HCT116 (cell line): Measurements from ENCODE around the gene EPHB2. TPM values are rescaled to one million over a fixed set of nuclear protein-coding genes. Genes with fewer than 3 reads are reported as not detected.

Experiments
- ATAC-seq: fragments of 200-7000 bp; cut with Tn5 transposase; 2 replicates; pipeline ENCODE4 v1.9.1; 2020; ENCODE audit warnings: mild to moderate bottlenecking, moderate library complexity
- BruUV-seq: library from RNA; stranded (reverse); fragments of 400-500 nt; replicated peaks from 2 replicates; lab custom pipeline; 2021; lab: Mats Ljungman, UMichigan
- CTCF ChIA-PET: fragments of 300-600 bp; sonication (Branson Sonifier 250); formaldehyde crosslinking; loops from one replicate; lab custom pipeline; 2021; ENCODE audit warnings: antibody characterized with exemption; lab: Charles Lee
- POLR2A ChIA-PET: fragments of 300-600, 350-600 bp; sonication (Branson Sonifier 250); formaldehyde crosslinking; loops from one replicate; lab custom pipeline; 2021; ENCODE audit warnings: antibody characterized with exemption; lab: Charles Lee
- RAD21 ChIA-PET, 2 experiments: fragments of 300-600 bp; sonication (Branson Sonifier 250); formaldehyde crosslinking; loops; one replicate each; lab custom pipeline; 2023; ENCODE audit warnings: low total read pairs in 2 of 2; ENCODE audit not compliant: uncharacterized antibody in 2 of 2, unreplicated experiment in 2 of 2, low non-redundant PET in 1 of 2; lab: Charles Lee
- DNase-seq: peaks from one replicate; pipeline ENCODE4 v3.0.0-alpha.2; 2010; ENCODE audit warnings: low read depth, low spot score
- H2AFZ ChIP-seq: fragments of 200-600 bp; shearing (Covaris generic), sonication (generic); 2 replicates; pipeline ENCODE4 v1.6.1; 2017; ENCODE audit warnings: low read depth, mixed run types, mixed read lengths, antibody characterized with exemption, low read length; ENCODE audit not compliant: poor library complexity, severe bottlenecking
- H3K27ac ChIP-seq: 2 replicates; pipeline ENCODE4 v1.5.1; 2012; ENCODE audit warnings: low read depth, low read length
- H3K27me3 ChIP-seq: fragments of 200-600 bp; sonication (generic); 2 replicates; pipeline ENCODE4 v1.6.1; 2016; ENCODE audit warnings: mixed run types, low read length, mixed read lengths; ENCODE audit not compliant: insufficient read depth
- H3K36me3 ChIP-seq, 2 experiments: fragments of 200-500 bp in 1 of 2; fragments of 200-600 bp in 1 of 2; sonication (Bioruptor generic) in 1 of 2; sonication (generic) in 1 of 2; 2 replicates each; pipeline versions ENCODE4 v1.5.1 to v1.6.1; 2014 to 2016; ENCODE audit warnings: low read length in 2 of 2, inconsistent platforms in 1 of 2, mixed read lengths in 1 of 2, mixed run types in 1 of 2; ENCODE audit not compliant: insufficient read depth in 2 of 2, control insufficient read depth in 1 of 2
- H3K4me1 ChIP-seq, 2 experiments: fragments of 200-600 bp in 1 of 2; sonication (generic) in 1 of 2; 2 replicates each; pipeline versions ENCODE4 v1.5.1 to v1.6.1; 2012 to 2017; ENCODE audit warnings: low read length in 2 of 2, inconsistent platforms in 1 of 2, mild to moderate bottlenecking in 1 of 2, mixed read lengths in 1 of 2, mixed run types in 1 of 2, moderate library complexity in 1 of 2; ENCODE audit not compliant: insufficient read depth in 2 of 2, control insufficient read depth in 1 of 2
- H3K4me2 ChIP-seq: fragments of 200-600 bp; sonication (generic); 2 replicates; pipeline ENCODE4 v1.6.1; 2017; ENCODE audit warnings: mixed run types, low read length, mixed read lengths
- H3K4me3 ChIP-seq, 2 experiments: fragments of 200-600 bp in 1 of 2; sonication (generic) in 1 of 2; replicated peaks in 1 of 2; 2 replicates each; pipeline ENCODE4 v1.5.1; 2011 to 2016; ENCODE audit warnings: low read length in 2 of 2, control low read depth in 1 of 2, low read depth in 1 of 2, mild to moderate bottlenecking in 1 of 2, mixed read lengths in 1 of 2, mixed run types in 1 of 2
- H3K79me2 ChIP-seq: fragments of 200-600 bp; sonication (generic); 2 replicates; pipeline ENCODE4 v1.6.1; 2017; ENCODE audit warnings: mild to moderate bottlenecking, mixed run types, low read length, moderate library complexity, mixed read lengths; ENCODE audit not compliant: insufficient read depth
- H3K9ac ChIP-seq: fragments of 200-600 bp; sonication (generic); 2 replicates; pipeline ENCODE4 v1.6.1; 2016; ENCODE audit warnings: low read length, mixed read lengths
- H3K9me2 ChIP-seq: fragments of 200-600 bp; sonication (generic), shearing (Covaris generic); 2 replicates; pipeline ENCODE4 v1.6.1; 2017; ENCODE audit warnings: mixed run types, mild to moderate bottlenecking, moderate library complexity; ENCODE audit not compliant: insufficient read depth
- H3K9me3 ChIP-seq, 2 experiments: fragments of 200-500 bp in 1 of 2; fragments of 200-600 bp in 1 of 2; sonication (Bioruptor generic) in 1 of 2; sonication (generic) in 1 of 2; 2 replicates each; pipeline ENCODE4 v1.6.1; 2014 to 2017; ENCODE audit warnings: low read length in 2 of 2, mixed read lengths in 2 of 2, inconsistent platforms in 1 of 2, low read depth in 1 of 2, mild to moderate bottlenecking in 1 of 2, mixed run types in 1 of 2, moderate library complexity in 1 of 2; ENCODE audit not compliant: control insufficient read depth in 1 of 2, insufficient read depth in 1 of 2
- H4K20me1 ChIP-seq: fragments of 200-600 bp; sonication (generic), shearing (Covaris generic); 2 replicates; pipeline ENCODE4 v1.6.1; 2017; ENCODE audit warnings: mixed run types, mild to moderate bottlenecking, moderate library complexity; ENCODE audit not compliant: insufficient read depth
- CBX3 ChIP-seq: IDR thresholded peaks from 2 replicates; pipeline ENCODE4 v1.6.1; 2012; ENCODE audit warnings: low read depth
- EZH2 ChIP-seq: fragments of 200-600 bp; sonication (generic); IDR thresholded peaks from 2 replicates; pipeline ENCODE4 v1.6.1; 2017; ENCODE audit warnings: antibody characterized with exemption, mixed run types
- POLR2AphosphoS5 ChIP-seq: IDR thresholded peaks from 2 replicates; pipeline ENCODE4 v1.6.1; 2011; ENCODE audit warnings: mild to moderate bottlenecking, low read depth, low read length, moderate library complexity
- SIN3A ChIP-seq: IDR thresholded peaks from 2 replicates; pipeline ENCODE4 v1.6.1; 2012; ENCODE audit warnings: low read depth
- ZFX ChIP-seq: fragments of 450-650 bp; IDR thresholded peaks from 2 replicates; pipeline ENCODE4 v1.6.1; 2017
- ZNF274 ChIP-seq: fragments of 200-500 bp; sonication (Bioruptor generic); IDR thresholded peaks from 2 replicates; pipeline ENCODE4 v1.6.1; 2014; ENCODE audit warnings: mild to moderate bottlenecking, low read depth, low read length, inconsistent platforms
- intact Hi-C: fragments of 100-400 bp; cut with micrococcal nuclease; formaldehyde crosslinking; loops from 2 replicates; pipeline ENCODE4 v1.10.0; 2022
- total RNA-seq: library from RNA; stranded (reverse); gene quantifications from one replicate; pipeline ENCODE4 v1.2.1, GENCODE V29; 2021; ENCODE audit not compliant: unreplicated experiment
- TF ChIP-seq, protein P1 (sequence below): IDR thresholded peaks from 2 replicates; pipeline ENCODE4 v1.6.1; 2011; ENCODE audit warnings: mild to moderate bottlenecking, low read length, moderate library complexity; ENCODE audit not compliant: insufficient replicate concordance; ENCODE audit errors: extremely low read depth

EPHB2 gene
- total RNA-seq, 1 experiment from 2014 or later, result 19.5 TPM

DNA sequence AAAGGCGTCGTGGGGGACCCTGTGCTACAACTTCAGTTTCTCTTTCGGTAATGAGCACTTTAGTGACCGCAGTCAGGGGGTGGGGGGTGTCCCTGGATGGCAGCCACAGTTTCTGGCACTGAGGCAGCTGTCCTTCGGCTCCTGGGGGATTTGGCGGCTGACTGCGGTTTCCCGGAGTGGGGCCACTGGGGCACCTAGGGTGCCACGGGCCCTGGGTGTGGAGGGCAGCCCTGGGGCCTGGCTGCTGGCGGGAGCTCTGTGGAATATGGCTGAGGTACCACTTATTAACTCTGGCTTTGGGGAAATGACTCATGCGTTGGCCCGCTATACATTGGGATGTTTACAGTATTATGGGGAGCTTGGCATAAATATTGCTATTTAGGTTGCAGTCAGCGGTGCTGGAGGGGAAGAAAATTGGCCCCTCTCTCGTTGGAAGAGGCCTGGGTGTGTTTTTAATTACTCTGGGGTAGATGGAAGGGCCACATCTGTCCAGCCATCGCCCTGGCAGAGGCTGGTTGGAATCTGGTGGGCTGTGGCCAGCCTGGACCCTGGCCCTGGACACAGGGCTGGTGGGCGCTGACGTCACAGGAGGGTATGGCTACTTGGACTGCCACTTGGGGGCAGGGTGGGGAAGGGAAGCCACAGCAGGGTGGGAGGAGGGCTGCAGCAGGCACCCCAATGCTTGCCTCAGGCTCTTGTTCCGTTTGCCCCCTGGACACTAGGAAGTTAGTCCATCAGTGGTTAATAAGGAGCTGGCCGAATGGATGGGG is 2.0 kb downstream of the EPHB2 start:
- no peaks in the 10 kb centered on the region for H4K20me1 ChIP-seq
- no peak for TF ChIP-seq SIN3A
- no peak for TF ChIP-seq ZFX
- TF ChIP-seq, protein P1, sequence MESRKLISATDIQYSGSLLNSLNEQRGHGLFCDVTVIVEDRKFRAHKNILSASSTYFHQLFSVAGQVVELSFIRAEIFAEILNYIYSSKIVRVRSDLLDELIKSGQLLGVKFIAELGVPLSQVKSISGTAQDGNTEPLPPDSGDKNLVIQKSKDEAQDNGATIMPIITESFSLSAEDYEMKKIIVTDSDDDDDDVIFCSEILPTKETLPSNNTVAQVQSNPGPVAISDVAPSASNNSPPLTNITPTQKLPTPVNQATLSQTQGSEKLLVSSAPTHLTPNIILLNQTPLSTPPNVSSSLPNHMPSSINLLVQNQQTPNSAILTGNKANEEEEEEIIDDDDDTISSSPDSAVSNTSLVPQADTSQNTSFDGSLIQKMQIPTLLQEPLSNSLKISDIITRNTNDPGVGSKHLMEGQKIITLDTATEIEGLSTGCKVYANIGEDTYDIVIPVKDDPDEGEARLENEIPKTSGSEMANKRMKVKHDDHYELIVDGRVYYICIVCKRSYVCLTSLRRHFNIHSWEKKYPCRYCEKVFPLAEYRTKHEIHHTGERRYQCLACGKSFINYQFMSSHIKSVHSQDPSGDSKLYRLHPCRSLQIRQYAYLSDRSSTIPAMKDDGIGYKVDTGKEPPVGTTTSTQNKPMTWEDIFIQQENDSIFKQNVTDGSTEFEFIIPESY, result no peak
- no peak for TF ChIP-seq CBX3
- TF ChIP-seq POLR2AphosphoS5, result no peak
- TF ChIP-seq ZNF274, result no peak
- no peak for TF ChIP-seq EZH2
- no peaks in the 10 kb centered on the region for H3K9me2 ChIP-seq
- RAD21 ChIA-PET, result no interaction called here
- POLR2A ChIA-PET, result interaction anchor here (1.5 kb wide), 1 partner anchor 8 kb away, joined by 3 read pairs; no protein-coding TSS in a partner anchor
- H3K27me3 ChIP-seq, result no peaks in the 10 kb centered on the region
- no peaks in the 10 kb centered on the region for H3K36me3 ChIP-seq
- CTCF ChIA-PET, result interaction anchor here (0.7 kb wide), 1 partner anchor 8 kb away, joined by 3 read pairs; no protein-coding TSS in a partner anchor
- H3K4me1 ChIP-seq, result peaks cover 0 to 15% of the 10 kb centered on the region in 2 experiments; a peak in 3 of 4 replicates
- intact Hi-C loops, result no loop called here
- no TSS peak for BruUV-seq
- no peaks in the 10 kb centered on the region for H3K79me2 ChIP-seq
- peak overlapping the region; percentile 94; the same call in 1 of the 2 replicates for H3K4me2 ChIP-seq
- H3K9ac ChIP-seq, result no peak overlapping the region
- ATAC-seq (no peak), DNase-seq (no peak)
- no peak overlapping the region for H3K4me3 ChIP-seq
- H3K27ac ChIP-seq, result no peak overlapping the region
- H3K9me3 ChIP-seq, result no peaks in the 10 kb centered on the region
- H2AFZ ChIP-seq, result no peak overlapping the region
